Adrenal gland (tissue), 5 donors: Measurements from ENCODE around the gene BOK.

Experiments
- CTCF ChIP-seq, 6 experiments: fragments of 450-650 bp in 4 of 6; fragments of 200-600 bp in 2 of 6; sonication (generic) in 1 of 6; IDR thresholded peaks; 1 replicate in 5 of 6; 2 replicates in 1 of 6; pipeline versions ENCODE4 v1.5.1 to v1.8.0; 2016 to 2021; ENCODE audit warnings: antibody characterized with exemption in 6 of 6, mild to moderate bottlenecking in 2 of 6, moderate library complexity in 1 of 6
- POLR2A ChIP-seq, 2 donors: fragments of 450-650 bp; IDR thresholded peaks; one replicate each; pipeline ENCODE4 v1.6.1; 2017; ENCODE audit warnings: antibody characterized with exemption in 2 of 2, mild to moderate bottlenecking in 2 of 2, moderate library complexity in 1 of 2
- donor health status: DM: no; HTN: no; CAD: no.

GRCh38 chr2:241516520-241516965 is 42.0 kb upstream of the BOK start:
- TF ChIP-seq CTCF (IDR thresholded peaks at IDR 0.05) (no peak), POLR2A (IDR thresholded peaks at IDR 0.05) (no peak)
